Nephron progenitor cell (in vitro differentiated cells): Measurements from ENCODE around the gene KCNQ1.

Experiments used
- DNase-seq: peaks from one replicate; pipeline ENCODE4 v3.0.0; 2021
- H3K27ac Mint-ChIP-seq: 2 replicates; pipeline ENCODE4 v1.8.0; 2021; ENCODE audit warnings: mild to moderate bottlenecking, moderate library complexity, mixed read lengths
- H3K27me3 Mint-ChIP-seq: 2 replicates; pipeline ENCODE4 v1.8.0; 2021; ENCODE audit warnings: mild to moderate bottlenecking, low read depth, mixed read lengths; ENCODE audit not compliant: poor library complexity
- H3K36me3 Mint-ChIP-seq: 2 replicates; pipeline ENCODE4 v1.8.0; 2021; ENCODE audit warnings: low read depth, mixed read lengths
- H3K4me1 Mint-ChIP-seq: 2 replicates; pipeline ENCODE4 v1.8.0; 2021; ENCODE audit warnings: mixed read lengths
- H3K4me3 Mint-ChIP-seq: 2 replicates; pipeline ENCODE4 v1.8.0; 2021; ENCODE audit warnings: mild to moderate bottlenecking, moderate library complexity, mixed read lengths
- H3K9me3 Mint-ChIP-seq: 2 replicates; pipeline ENCODE4 v1.8.0; 2021; ENCODE audit warnings: mild to moderate bottlenecking, moderate library complexity, mixed read lengths
- CTCF ChIP-seq: fragments of 200-600 bp; sonication (generic); IDR thresholded peaks from 2 replicates; pipeline ENCODE4 v1.5.0; 2021; ENCODE audit warnings: antibody characterized with exemption

Gene KCNQ1

GRCh38 chr11:2818021-2818420 lies 373.2 kb downstream of the KCNQ1 start:
- DNase-seq: no peak
- Mint-ChIP-seq H3K9me3 (peaks cover 76% of the 10 kb centered on the region), H3K4me1 (peaks cover 7% of the 10 kb centered on the region), H3K36me3 (peaks cover 22% of the 10 kb centered on the region), H3K27me3 (peaks cover 13% of the 10 kb centered on the region), H3K27ac (no peak overlapping the region), H3K4me3 (no peak overlapping the region)
- TF ChIP-seq CTCF: no peak

- peaks cover 81% of the 10 kb centered on the region for H3K9me3 Mint-ChIP-seq
- peaks cover 26% of the 10 kb centered on the region for H3K36me3 Mint-ChIP-seq
- TF ChIP-seq CTCF: no peak
- no peak overlapping the region for H3K27ac Mint-ChIP-seq
- no peak for DNase-seq
- peaks cover 3% of the 10 kb centered on the region for H3K4me1 Mint-ChIP-seq
- H3K27me3 Mint-ChIP-seq: peaks cover 16% of the 10 kb centered on the region
- H3K4me3 Mint-ChIP-seq: no peak overlapping the region
These were observed 373.7 kb downstream of the KCNQ1 start for GRCh38 chr11:2818503-2818902.

GRCh38 chr11:2819316-2819715 lies 374.5 kb downstream of the KCNQ1 start:
- Mint-ChIP-seq H3K4me3 (no peak overlapping the region), H3K9me3 (peaks cover 89% of the 10 kb centered on the region), H3K27ac (no peak overlapping the region), H3K27me3 (peaks cover 20% of the 10 kb centered on the region), H3K4me1 (peaks cover 4% of the 10 kb centered on the region), H3K36me3 (peaks cover 27% of the 10 kb centered on the region)
- TF ChIP-seq CTCF: no peak
- no peak for DNase-seq

- Mint-ChIP-seq H3K4me1 (peaks cover 18% of the 10 kb centered on the region), H3K9me3 (peaks cover 84% of the 10 kb centered on the region), H3K27ac (no peak overlapping the region), H3K27me3 (peaks cover 20% of the 10 kb centered on the region), H3K4me3 (no peak overlapping the region), H3K36me3 (peaks cover 24% of the 10 kb centered on the region)
- no peak for TF ChIP-seq CTCF
- no peak for DNase-seq
These were observed 376.2 kb downstream of the KCNQ1 start for GRCh38 chr11:2820976-2821375.

GRCh38 chr11:2821891-2822290 lies 377.1 kb downstream of the KCNQ1 start:
- Mint-ChIP-seq H3K4me3 (no peak overlapping the region), H3K36me3 (peaks cover 21% of the 10 kb centered on the region), H3K4me1 (peaks cover 26% of the 10 kb centered on the region), H3K9me3 (peaks cover 74% of the 10 kb centered on the region), H3K27ac (no peak overlapping the region), H3K27me3 (peaks cover 19% of the 10 kb centered on the region)
- no peak for TF ChIP-seq CTCF
- DNase-seq: no peak

GRCh38 chr11:2824851-2825250 lies 380.0 kb downstream of the KCNQ1 start:
- peaks cover 31% of the 10 kb centered on the region for H3K4me1 Mint-ChIP-seq
- H3K4me3 Mint-ChIP-seq: no peak overlapping the region
- peaks cover 18% of the 10 kb centered on the region for H3K27me3 Mint-ChIP-seq
- H3K9me3 Mint-ChIP-seq: peaks cover 68% of the 10 kb centered on the region
- DNase-seq: no peak
- peaks cover 37% of the 10 kb centered on the region for H3K36me3 Mint-ChIP-seq
- no peak overlapping the region for H3K27ac Mint-ChIP-seq
- no peak for TF ChIP-seq CTCF
